Natural killer cell (primary cell): ENCODE results near the gene ADGRV1. TPM values are rescaled to one million over a fixed set of nuclear protein-coding genes. Genes with fewer than 3 reads are reported as not detected.

Source experiments
- ATAC-seq, 3 donors: fragments of 150-1000 bp in 2 of 3; fragments of 200-7000 bp in 1 of 3; cut with Tn5 transposase; 1 replicate in 1 of 3; 2 replicates in 2 of 3; pipeline ENCODE4 v1.10.0; 2021; ENCODE audit warnings: mild to moderate bottlenecking in 2 of 3, moderate library complexity in 2 of 3
- DNase-seq, 2 donors: peaks; one replicate each; pipeline versions ENCODE4 v3.0.0 to v3.0.0-alpha.2; 2013 to 2021; ENCODE audit warnings: mixed read lengths in 1 of 2
- H3K27ac ChIP-seq: one replicate; pipeline ENCODE4 v1.5.1; 2013; ENCODE audit warnings: mild to moderate bottlenecking, low read length
- H3K27me3 ChIP-seq: one replicate; pipeline ENCODE4 v1.6.1; 2013; ENCODE audit warnings: low read length; ENCODE audit not compliant: control insufficient read depth, insufficient read depth
- H3K36me3 ChIP-seq: one replicate; pipeline ENCODE4 v1.6.1; 2013; ENCODE audit warnings: low read length; ENCODE audit not compliant: control insufficient read depth, insufficient read depth
- H3K4me1 ChIP-seq: one replicate; pipeline ENCODE4 v1.6.1; 2013; ENCODE audit warnings: low read length; ENCODE audit not compliant: control insufficient read depth, insufficient read depth
- H3K4me3 ChIP-seq: one replicate; pipeline ENCODE4 v1.5.1; 2013; ENCODE audit warnings: low read length
- H3K9me3 ChIP-seq: one replicate; pipeline ENCODE4 v1.6.1; 2013; ENCODE audit warnings: low read length; ENCODE audit not compliant: control insufficient read depth, insufficient read depth
- H3K27ac Mint-ChIP-seq, 2 donors: one replicate each; pipeline ENCODE4 v1.8.0; 2022; ENCODE audit warnings: mild to moderate bottlenecking in 2 of 2, mixed read lengths in 2 of 2, moderate library complexity in 1 of 2
- H3K27me3 Mint-ChIP-seq, 2 donors: one replicate each; pipeline ENCODE4 v1.8.0; 2022; ENCODE audit warnings: low read depth in 2 of 2, mixed read lengths in 2 of 2
- H3K36me3 Mint-ChIP-seq: one replicate; pipeline ENCODE4 v1.8.0; 2022; ENCODE audit warnings: mixed read lengths
- H3K4me1 Mint-ChIP-seq, 2 donors: one replicate each; pipeline ENCODE4 v1.8.0; 2022; ENCODE audit warnings: mixed read lengths in 2 of 2
- H3K4me3 Mint-ChIP-seq: one replicate; pipeline ENCODE4 v1.8.0; 2022; ENCODE audit warnings: mild to moderate bottlenecking, moderate library complexity, mixed read lengths
- H3K9me3 Mint-ChIP-seq, 2 donors: one replicate each; pipeline ENCODE4 v1.8.0; 2022; ENCODE audit warnings: mixed read lengths in 2 of 2
- CTCF ChIP-seq: fragments of 200-600 bp; IDR thresholded peaks from one replicate; pipeline ENCODE4 v1.8.0; 2022; ENCODE audit warnings: antibody characterized with exemption
- WGBS: methylation state at CpG from one replicate; pipeline ENCODE4 v1.1.7; 2013; ENCODE audit warnings: missing lambda C conversion rate; ENCODE audit not compliant: insufficient coverage; 5-methylcytosine and 5-hydroxymethylcytosine counted together
- intact Hi-C: fragments of 100-400 bp; cut with micrococcal nuclease; formaldehyde crosslinking; loops from one replicate; pipeline ENCODE4 v1.14.2; 2022
- total RNA-seq, 4 donors: library from RNA; stranded (reverse); fragments of 120-200 nt in 1 of 4; gene quantifications; one replicate each; pipeline versions ENCODE4 v1.2.3 to v1.2.4, GENCODE V29; 2013 to 2022

ADGRV1 gene
- total RNA-seq, 3 donors from 2014 or later (not counting 1 experiment from before 2014, with no cell fraction given) = 0.50 to 0.71 TPM; not detected in 1

DNA sequence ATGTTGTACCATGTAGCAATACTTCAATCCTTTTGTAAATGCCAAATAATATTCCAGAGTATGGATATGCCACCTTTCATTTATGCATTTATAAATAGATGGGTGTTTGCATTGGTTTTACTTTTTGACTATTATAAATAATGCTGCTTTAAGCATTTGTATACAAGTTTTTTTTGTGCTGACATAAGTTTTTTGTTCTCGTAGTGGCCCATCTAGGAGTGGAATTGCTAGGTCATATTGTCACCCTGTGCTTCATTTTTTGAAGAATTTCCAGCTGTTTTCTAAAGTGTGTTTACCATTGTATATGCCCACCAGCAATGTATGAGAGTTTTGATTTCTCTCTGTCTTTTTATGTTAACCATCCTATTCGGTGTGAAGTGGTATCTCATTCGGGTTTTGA is 6.9 kb downstream of the ADGRV1 start:
- H3K9me3 Mint-ChIP-seq = peaks cover under 1 to 3% of the 10 kb centered on the region in 2 donors
- no peak overlapping the region for H3K27ac Mint-ChIP-seq
- no peaks in the 10 kb centered on the region for H3K36me3 Mint-ChIP-seq
- WGBS = 92% methylated on average over 3 of the region's 3 CpGs
- no peak for DNase-seq
- no peak overlapping the region for H3K27ac ChIP-seq
- peaks cover 20 to 61% of the 10 kb centered on the region in 2 donors for H3K27me3 Mint-ChIP-seq
- no peaks in the 10 kb centered on the region for H3K36me3 ChIP-seq
- no peaks in the 10 kb centered on the region for H3K9me3 ChIP-seq
- TF ChIP-seq CTCF = no peak
- H3K4me3 ChIP-seq = no peak overlapping the region
- H3K4me1 Mint-ChIP-seq = no peaks in the 10 kb centered on the region
- no peaks in the 10 kb centered on the region for H3K4me1 ChIP-seq
- no peak overlapping the region for H3K4me3 Mint-ChIP-seq
- intact Hi-C loops = no loop called here
- H3K27me3 ChIP-seq = peaks cover 6% of the 10 kb centered on the region
- ATAC-seq = no peak

- no CpG with 5 or more reads among the region's 1 CpG for WGBS
- no peak overlapping the region for H3K4me3 ChIP-seq
- H3K27ac ChIP-seq = no peak overlapping the region
- peaks cover 22 to 51% of the 10 kb centered on the region in 2 donors for H3K27me3 Mint-ChIP-seq
- ATAC-seq (no peak), DNase-seq (no peak)
- no peak overlapping the region for H3K4me3 Mint-ChIP-seq
- H3K27me3 ChIP-seq = peaks cover 2% of the 10 kb centered on the region
- no peaks in the 10 kb centered on the region for H3K9me3 ChIP-seq
- H3K27ac Mint-ChIP-seq = no peak overlapping the region
- intact Hi-C loops = no loop called here
- H3K4me1 ChIP-seq = no peaks in the 10 kb centered on the region
- H3K36me3 Mint-ChIP-seq = no peaks in the 10 kb centered on the region
- peaks cover 4 to 5% of the 10 kb centered on the region in 2 donors for H3K9me3 Mint-ChIP-seq
- H3K4me1 Mint-ChIP-seq = no peaks in the 10 kb centered on the region
- no peaks in the 10 kb centered on the region for H3K36me3 ChIP-seq
- TF ChIP-seq CTCF = no peak
Observed at GRCh38 chr5:90569084-90569483, 10.5 kb downstream of the ADGRV1 start.

- H3K27ac ChIP-seq = no peak overlapping the region
- no CpG with 5 or more reads among the region's 2 CpGs for WGBS
- H3K27me3 ChIP-seq = peaks cover 2% of the 10 kb centered on the region
- no peak for TF ChIP-seq CTCF
- ATAC-seq (no peak), DNase-seq (no peak)
- Mint-ChIP-seq H3K27me3 (peaks cover 20 to 49% of the 10 kb centered on the region in 2 donors), H3K4me3 (no peak overlapping the region), H3K36me3 (no peaks in the 10 kb centered on the region), H3K27ac (no peak overlapping the region), H3K9me3 (peaks cover 5 to 6% of the 10 kb centered on the region in 2 donors), H3K4me1 (no peaks in the 10 kb centered on the region)
- H3K4me3 ChIP-seq = no peak overlapping the region
- no peaks in the 10 kb centered on the region for H3K9me3 ChIP-seq
- no peaks in the 10 kb centered on the region for H3K4me1 ChIP-seq
- intact Hi-C loops = no loop called here
- no peaks in the 10 kb centered on the region for H3K36me3 ChIP-seq
Observed at GRCh38 chr5:90570034-90570433, 11.4 kb downstream of the ADGRV1 start.

DNA sequence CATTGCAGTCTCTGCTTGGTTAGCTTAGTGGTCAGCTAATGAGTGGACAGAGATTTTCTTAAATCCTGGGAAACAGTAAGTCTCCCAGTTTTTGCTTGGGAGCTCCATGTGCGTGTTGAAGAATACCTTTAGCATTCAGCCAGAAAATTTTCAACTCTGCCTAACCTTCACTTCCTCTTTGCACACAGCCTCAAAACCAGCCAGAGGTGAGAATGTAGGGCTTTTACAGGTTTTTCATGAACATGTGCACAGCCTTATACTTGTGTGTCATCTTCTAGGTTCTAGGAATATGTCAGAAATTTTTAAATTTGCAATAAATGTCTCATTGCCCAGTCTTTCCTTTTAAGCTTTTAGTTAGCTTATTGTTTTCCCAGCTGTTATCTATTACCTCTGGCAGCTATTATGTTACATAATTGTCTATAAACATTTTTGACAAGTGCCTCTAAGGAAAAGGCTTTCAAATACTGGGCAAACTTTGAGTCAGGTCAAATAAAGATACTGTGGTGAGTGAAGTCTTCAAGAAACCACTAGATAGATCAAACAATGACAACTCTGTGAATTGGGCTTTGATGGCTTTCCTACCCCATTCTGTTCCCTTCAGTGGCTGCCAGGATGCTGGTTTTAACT is 12.7 kb downstream of the ADGRV1 start:
- TF ChIP-seq CTCF = no peak
- H3K4me3 Mint-ChIP-seq = no peak overlapping the region
- Histone ChIP-seq H3K36me3 (no peaks in the 10 kb centered on the region), H3K4me3 (no peak overlapping the region), H3K9me3 (no peaks in the 10 kb centered on the region), H3K27ac (no peak overlapping the region), H3K4me1 (no peaks in the 10 kb centered on the region), H3K27me3 (peaks cover 2% of the 10 kb centered on the region)
- H3K36me3 Mint-ChIP-seq = no peaks in the 10 kb centered on the region
- no peak for ATAC-seq
- H3K4me1 Mint-ChIP-seq = no peaks in the 10 kb centered on the region
- peaks cover 17 to 41% of the 10 kb centered on the region in 2 donors for H3K27me3 Mint-ChIP-seq
- H3K27ac Mint-ChIP-seq = no peak overlapping the region
- intact Hi-C loops = no loop called here
- H3K9me3 Mint-ChIP-seq = peaks cover 5 to 6% of the 10 kb centered on the region in 2 donors
- no CpG with 5 or more reads among the region's 1 CpG for WGBS
- no peak for DNase-seq
